ENCODE data around the gene SETX.

SETX gene

DNA sequence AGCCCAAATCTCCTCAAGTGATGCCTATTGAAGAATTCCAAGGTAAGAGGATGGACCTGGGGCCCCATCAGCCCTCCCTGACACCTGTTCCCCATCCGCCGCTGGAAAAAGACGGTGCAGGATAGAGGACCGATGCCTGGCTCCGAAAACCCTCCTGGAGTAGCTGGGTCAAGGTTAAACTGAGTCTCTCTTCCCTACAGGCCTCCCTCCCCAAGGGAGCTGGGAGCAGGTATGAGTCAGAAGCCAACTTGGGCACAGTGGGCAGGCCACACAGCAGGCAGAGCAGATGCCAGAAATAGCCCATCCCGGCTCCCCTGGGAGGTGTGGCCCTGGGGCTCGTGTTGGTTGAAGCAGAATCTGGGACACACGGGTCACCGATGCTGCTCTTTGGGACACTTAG lies 117.3 kb downstream of the SETX start:
- no peak for TF ChIP-seq SNAI2 (CRISPR knock-in tag; IDR thresholded peaks at IDR 0.05)
- no peak for TF ChIP-seq ZNF565 (CRISPR knock-in tag; conservative IDR thresholded peaks at IDR 0.05; ENCODE audit: low read depth)
- TF ChIP-seq OSR1 (CRISPR knock-in tag; IDR thresholded peaks at IDR 0.05) = no peak
- TF ChIP-seq TSHZ2 (CRISPR knock-in tag; IDR thresholded peaks at IDR 0.05) = no peak
- TF ChIP-seq, protein P1, sequence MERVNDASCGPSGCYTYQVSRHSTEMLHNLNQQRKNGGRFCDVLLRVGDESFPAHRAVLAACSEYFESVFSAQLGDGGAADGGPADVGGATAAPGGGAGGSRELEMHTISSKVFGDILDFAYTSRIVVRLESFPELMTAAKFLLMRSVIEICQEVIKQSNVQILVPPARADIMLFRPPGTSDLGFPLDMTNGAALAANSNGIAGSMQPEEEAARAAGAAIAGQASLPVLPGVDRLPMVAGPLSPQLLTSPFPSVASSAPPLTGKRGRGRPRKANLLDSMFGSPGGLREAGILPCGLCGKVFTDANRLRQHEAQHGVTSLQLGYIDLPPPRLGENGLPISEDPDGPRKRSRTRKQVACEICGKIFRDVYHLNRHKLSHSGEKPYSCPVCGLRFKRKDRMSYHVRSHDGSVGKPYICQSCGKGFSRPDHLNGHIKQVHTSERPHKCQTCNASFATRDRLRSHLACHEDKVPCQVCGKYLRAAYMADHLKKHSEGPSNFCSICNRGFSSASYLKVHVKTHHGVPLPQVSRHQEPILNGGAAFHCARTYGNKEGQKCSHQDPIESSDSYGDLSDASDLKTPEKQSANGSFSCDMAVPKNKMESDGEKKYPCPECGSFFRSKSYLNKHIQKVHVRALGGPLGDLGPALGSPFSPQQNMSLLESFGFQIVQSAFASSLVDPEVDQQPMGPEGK (CRISPR knock-in tag; IDR thresholded peaks at IDR 0.05; ENCODE audit: borderline replicate concordance) = no peak
- ATAC-seq = no peak

DNA sequence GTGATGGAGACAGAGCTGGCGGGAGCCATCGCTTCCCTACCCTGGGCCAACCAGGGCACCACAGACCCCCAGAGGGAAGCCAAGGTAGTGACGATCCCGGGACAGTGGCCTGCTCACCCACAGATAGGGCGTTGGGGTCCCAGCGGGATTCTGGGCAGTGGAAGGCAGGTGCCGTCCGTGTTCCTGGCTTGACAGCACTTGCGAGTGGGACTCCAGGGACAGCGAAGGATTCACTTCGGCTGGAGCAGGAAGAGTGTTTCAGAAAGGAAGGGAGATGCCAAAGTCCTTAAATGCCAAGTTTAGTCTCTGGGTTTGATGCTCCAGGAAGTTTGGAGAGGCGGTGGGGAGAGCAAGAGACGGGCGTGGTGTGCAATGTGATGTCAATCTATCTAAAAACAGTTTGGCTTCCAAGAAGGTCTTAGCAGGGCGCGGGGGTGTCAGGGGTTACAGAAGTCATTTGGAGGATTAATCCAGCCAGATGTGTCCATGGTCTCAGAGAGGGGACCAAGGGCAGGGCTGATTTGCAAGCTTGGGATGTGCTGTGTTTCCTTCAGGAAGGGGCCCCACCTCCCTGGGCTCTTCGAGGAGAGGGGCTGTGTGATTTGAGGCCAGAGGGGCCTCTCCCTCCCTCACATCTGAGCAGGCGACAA lies 118.0 kb downstream of the SETX start:
- no peak for TF ChIP-seq ISL1 (CRISPR knock-in tag; IDR thresholded peaks at IDR 0.05)
- no peak for TF ChIP-seq ZNF565 (CRISPR knock-in tag; conservative IDR thresholded peaks at IDR 0.05; ENCODE audit: low read depth)
- no peak for TF ChIP-seq CSDC2 (CRISPR knock-in tag; IDR thresholded peaks at IDR 0.05)
- no peak for TF ChIP-seq ZC3H10 (CRISPR knock-in tag; IDR thresholded peaks at IDR 0.05)
- ATAC-seq = no peak

DNA sequence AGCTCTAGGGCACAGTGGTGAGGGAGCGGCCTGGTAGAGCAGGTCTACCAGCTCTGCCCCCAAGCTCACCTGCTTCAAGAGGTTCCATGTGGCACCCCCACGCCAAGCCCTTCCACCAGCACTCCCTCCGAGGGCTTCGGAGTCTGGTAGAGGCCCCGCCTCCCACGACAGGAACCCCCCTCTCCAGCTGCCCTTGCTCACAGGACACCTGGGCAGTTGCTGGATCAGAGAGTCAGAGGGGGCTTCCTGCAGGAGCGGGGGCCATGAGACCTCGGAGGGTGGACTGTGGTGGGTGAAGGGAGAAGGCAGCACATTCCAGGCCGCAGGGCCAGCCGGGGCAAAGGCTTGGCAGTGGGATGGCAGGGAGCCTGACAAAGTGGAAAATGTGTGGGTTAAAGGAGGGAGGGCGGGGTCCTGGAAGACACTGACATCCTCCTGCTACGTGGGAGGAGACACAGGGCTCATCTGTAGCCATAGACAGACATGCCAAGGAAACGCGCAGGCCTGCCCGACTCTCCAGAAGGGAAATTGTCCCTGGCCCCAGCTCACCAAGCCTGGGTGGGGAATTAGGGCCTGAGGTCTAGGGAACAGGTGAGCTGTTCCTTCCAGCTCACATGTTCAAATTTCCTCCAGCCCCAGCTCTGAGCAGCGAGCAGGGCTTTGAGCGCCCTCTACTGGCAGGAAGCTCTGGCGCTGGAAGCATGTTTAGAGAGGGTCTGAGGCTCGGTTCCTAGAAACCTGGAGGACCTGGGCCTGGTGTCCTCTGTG lies 118.7 kb downstream of the SETX start:
- no peak for TF ChIP-seq PPARA (CRISPR knock-in tag; IDR thresholded peaks at IDR 0.05; ENCODE audit: borderline replicate concordance)
- TF ChIP-seq TSHZ2 (CRISPR knock-in tag; IDR thresholded peaks at IDR 0.05) = no peak
- no peak for TF ChIP-seq CSDC2 (CRISPR knock-in tag; IDR thresholded peaks at IDR 0.05)
- TF ChIP-seq, protein P2, sequence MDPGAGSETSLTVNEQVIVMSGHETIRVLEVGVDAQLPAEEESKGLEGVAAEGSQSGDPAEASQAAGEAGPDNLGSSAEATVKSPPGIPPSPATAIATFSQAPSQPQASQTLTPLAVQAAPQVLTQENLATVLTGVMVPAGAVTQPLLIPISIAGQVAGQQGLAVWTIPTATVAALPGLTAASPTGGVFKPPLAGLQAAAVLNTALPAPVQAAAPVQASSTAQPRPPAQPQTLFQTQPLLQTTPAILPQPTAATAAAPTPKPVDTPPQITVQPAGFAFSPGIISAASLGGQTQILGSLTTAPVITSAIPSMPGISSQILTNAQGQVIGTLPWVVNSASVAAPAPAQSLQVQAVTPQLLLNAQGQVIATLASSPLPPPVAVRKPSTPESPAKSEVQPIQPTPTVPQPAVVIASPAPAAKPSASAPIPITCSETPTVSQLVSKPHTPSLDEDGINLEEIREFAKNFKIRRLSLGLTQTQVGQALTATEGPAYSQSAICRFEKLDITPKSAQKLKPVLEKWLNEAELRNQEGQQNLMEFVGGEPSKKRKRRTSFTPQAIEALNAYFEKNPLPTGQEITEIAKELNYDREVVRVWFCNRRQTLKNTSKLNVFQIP (CRISPR knock-in tag; IDR thresholded peaks at IDR 0.05; ENCODE audit: borderline replicate concordance, low read depth) = no peak
- TF ChIP-seq ISL1 (CRISPR knock-in tag; IDR thresholded peaks at IDR 0.05) = no peak
- TF ChIP-seq ZFP30 (CRISPR knock-in tag; IDR thresholded peaks at IDR 0.05) = no peak
- ATAC-seq = peak; percentile 59

- no peak for TF ChIP-seq TCF4 (CRISPR knock-in tag; IDR thresholded peaks at IDR 0.05; ENCODE audit: borderline replicate concordance)
- TF ChIP-seq ZNF565 (CRISPR knock-in tag; conservative IDR thresholded peaks at IDR 0.05; ENCODE audit: low read depth) = no peak
- TF ChIP-seq ZNF8 (CRISPR knock-in tag; IDR thresholded peaks at IDR 0.05) = no peak
- TF ChIP-seq, protein P2 (CRISPR knock-in tag; IDR thresholded peaks at IDR 0.05; ENCODE audit: borderline replicate concordance, low read depth) = no peak
- ATAC-seq = no peak
Observed at GRCh38 chr9:132235125-132235524, 119.7 kb downstream of the SETX start.
